Endothelial cell of umbilical vein (primary cell): Measurements from ENCODE around the gene DUSP22. TPM values are rescaled to one million over a fixed set of nuclear protein-coding genes. Genes with fewer than 3 reads are reported as not detected.

ENCODE experiments used
- BruUV-seq: library from RNA; stranded (reverse); fragments of 400-500 nt; replicated peaks from 2 replicates; lab custom pipeline; 2021; lab: Mats Ljungman, UMichigan
- CTCF ChIA-PET: fragments of 300-600, 350-600 bp; sonication (Branson Sonifier 250); formaldehyde crosslinking; loops from one replicate; lab custom pipeline; 2021; ENCODE audit warnings: antibody characterized with exemption, inconsistent platforms; lab: Charles Lee
- POLR2A ChIA-PET: fragments of 300-600, 350-600 bp; sonication (Branson Sonifier 250); formaldehyde crosslinking; loops from one replicate; lab custom pipeline; 2021; ENCODE audit warnings: antibody characterized with exemption, inconsistent platforms; lab: Charles Lee
- DNase-seq: peaks from one replicate; pipeline ENCODE4 v3.0.0-alpha.2; 2011; ENCODE audit warnings: low read depth, low spot score
- FAIRE-seq: peaks from 2 replicates; lab custom pipeline; 2011; peaks lifted over from hg19 to GRCh38; lab: Jason Lieb, UNC
- H2AFZ ChIP-seq: 2 replicates; pipeline ENCODE4 v1.6.0; 2012; ENCODE audit warnings: low read depth, low read length, control low read depth, inconsistent platforms
- H3K27ac ChIP-seq: 2 replicates; pipeline ENCODE4 v1.5.1; 2011; ENCODE audit warnings: low read depth, mild to moderate bottlenecking, control low read depth, low read length, moderate library complexity; ENCODE audit not compliant: insufficient read depth
- H3K27me3 ChIP-seq, 2 experiments: 2 replicates each; pipeline versions ENCODE4 v1.6.0 to v1.6.1; 2011; ENCODE audit warnings: low read length in 2 of 2, mixed read lengths in 1 of 2; ENCODE audit not compliant: control insufficient read depth in 2 of 2, insufficient read depth in 2 of 2
- H3K36me3 ChIP-seq, 2 experiments: 2 replicates in 1 of 2; 3 replicates in 1 of 2; pipeline ENCODE4 v1.5.1; 2011; ENCODE audit warnings: low read length in 2 of 2, mild to moderate bottlenecking in 1 of 2, moderate library complexity in 1 of 2; ENCODE audit not compliant: control insufficient read depth in 2 of 2, insufficient read depth in 2 of 2; ENCODE audit errors: extremely low read depth in 1 of 2
- H3K4me1 ChIP-seq: 3 replicates; pipeline ENCODE4 v1.5.1; 2011; ENCODE audit warnings: mild to moderate bottlenecking, low read length; ENCODE audit not compliant: control insufficient read depth, insufficient read depth; ENCODE audit errors: extremely low read depth
- H3K4me2 ChIP-seq: 2 replicates; pipeline ENCODE4 v1.6.1; 2011; ENCODE audit warnings: low read length, control low read depth, mixed read lengths; ENCODE audit not compliant: insufficient read depth
- H3K4me3 ChIP-seq, 3 experiments: fragments of 200-600 bp in 1 of 3; sonication (generic), shearing (Covaris generic) in 1 of 3; replicated peaks in 1 of 3; 2 replicates each; pipeline ENCODE4 v1.5.1; 2011 to 2016; ENCODE audit warnings: control low read depth in 3 of 3, low read length in 3 of 3, mild to moderate bottlenecking in 2 of 3, inconsistent platforms in 1 of 3, low read depth in 1 of 3, moderate library complexity in 1 of 3; ENCODE audit not compliant: insufficient read depth in 1 of 3
- H3K79me2 ChIP-seq: 2 replicates; pipeline ENCODE4 v1.6.0; 2012; ENCODE audit warnings: low read length, inconsistent platforms; ENCODE audit not compliant: control insufficient read depth, insufficient read depth
- H3K9ac ChIP-seq: replicated peaks from 2 replicates; pipeline ENCODE3; 2011; ENCODE audit warnings: low read length, control low read depth; ENCODE audit not compliant: insufficient read depth; ENCODE audit errors: extremely low read depth
- H3K9me1 ChIP-seq: replicated peaks from 3 replicates; pipeline ENCODE4 v1.6.0; 2011; ENCODE audit warnings: mild to moderate bottlenecking, low read length; ENCODE audit not compliant: control insufficient read depth, insufficient read depth; ENCODE audit errors: extremely low read depth
- H3K9me3 ChIP-seq: replicated peaks from 2 replicates; pipeline ENCODE4 v1.5.1; 2012; ENCODE audit warnings: low read length, inconsistent platforms; ENCODE audit not compliant: control insufficient read depth, insufficient read depth
- H4K20me1 ChIP-seq: replicated peaks from 2 replicates; pipeline ENCODE3; 2011; ENCODE audit warnings: mild to moderate bottlenecking, low read length; ENCODE audit not compliant: control insufficient read depth, insufficient read depth; ENCODE audit errors: extremely low read depth
- CTCF ChIP-seq, 2 donors: IDR thresholded peaks; 1 replicate in 1 of 2; 2 replicates in 1 of 2; pipeline ENCODE4 v1.5.1; 2011; ENCODE audit warnings: low read length in 2 of 2, mild to moderate bottlenecking in 2 of 2, moderate library complexity in 2 of 2, control low read depth in 1 of 2, inconsistent platforms in 1 of 2, low read depth in 1 of 2; ENCODE audit not compliant: insufficient read depth in 1 of 2; ENCODE audit errors: extremely low read depth in 1 of 2
- EZH2 ChIP-seq: IDR thresholded peaks from 2 replicates; pipeline ENCODE4 v1.6.1; 2012; ENCODE audit warnings: borderline replicate concordance, low read depth, mild to moderate bottlenecking, moderate library complexity, low read length, inconsistent platforms; ENCODE audit not compliant: severe bottlenecking
- FOS ChIP-seq: IDR thresholded peaks from 2 replicates; pipeline ENCODE4 v1.6.1; 2011; ENCODE audit warnings: mild to moderate bottlenecking, low read length, moderate library complexity, borderline replicate concordance; ENCODE audit not compliant: insufficient read depth
- GATA2 ChIP-seq: IDR thresholded peaks from 2 replicates; pipeline ENCODE4 v1.7.0; 2011; ENCODE audit warnings: low read depth, mild to moderate bottlenecking, moderate library complexity, mixed read lengths, low read length; ENCODE audit not compliant: insufficient read length, insufficient read depth
- JUN ChIP-seq: IDR thresholded peaks from 2 replicates; pipeline ENCODE4 v1.6.1; 2011; ENCODE audit warnings: borderline replicate concordance, low read depth; ENCODE audit not compliant: insufficient read length, insufficient read depth
- MAX ChIP-seq: IDR thresholded peaks from 2 replicates; pipeline ENCODE4 v1.6.1; 2011; ENCODE audit not compliant: insufficient read depth, insufficient read length
- MYC ChIP-seq: IDR thresholded peaks from one replicate; pipeline ENCODE4 v1.6.1; 2011; ENCODE audit warnings: mild to moderate bottlenecking, low read depth, low read length
- POLR2A ChIP-seq: IDR thresholded peaks from 2 replicates; pipeline ENCODE4 v1.6.1; 2012; ENCODE audit warnings: low read depth, mild to moderate bottlenecking, control low read depth, low read length
- POLR2AphosphoS5 ChIP-seq: IDR thresholded peaks from 2 replicates; pipeline ENCODE4 v1.6.1; 2012; ENCODE audit warnings: low read depth, mild to moderate bottlenecking, control low read depth, low read length, moderate library complexity; ENCODE audit not compliant: insufficient read depth
- dilution Hi-C: fragments of 300-500 bp; cut with MboI; formaldehyde crosslinking; loops from one replicate; pipeline ENCODE4 v1.15.0; 2019; ENCODE audit warnings: low sequenced_read_pairs; ENCODE audit not compliant: extremely low pct_ligation_motif_present
- intact Hi-C: fragments of 100-400 bp; cut with micrococcal nuclease; formaldehyde crosslinking; loops from one replicate; pipeline ENCODE4 v1.10.0; 2022
- polyA plus RNA-seq, 4 experiments: library from polyadenylated mRNA; depleted of rRNA in 3 of 4; stranded (reverse) in 3 of 4; unstranded in 1 of 4; fragments of >200 nt; gene quantifications; 2 replicates each; pipeline versions ENCODE4 v1.2.1 to v1.2.3, GENCODE V29; 2011 to 2012; ENCODE audit warnings: missing spikeins in 1 of 4
- total RNA-seq: library from RNA; stranded (reverse); gene quantifications from 2 replicates; pipeline ENCODE4 v1.2.3, GENCODE V29; 2021

DUSP22 gene
- total and polyA plus RNA-seq, 2 donors (not counting 3 experiments of a cell fraction or from before 2014, with no cell fraction given): 23.2 to 33.9 TPM

- Histone ChIP-seq H3K9ac (no peak overlapping the region), H2AFZ (no peak overlapping the region), H3K4me2 (no peak overlapping the region), H3K79me2 (no peaks in the 10 kb centered on the region), H3K4me3 (no peak overlapping the region), H3K9me3 (no peaks in the 10 kb centered on the region), H3K27ac (no peak overlapping the region), H4K20me1 (no peaks in the 10 kb centered on the region), H3K27me3 (no peaks in the 10 kb centered on the region), H3K4me1 (no peaks in the 10 kb centered on the region), H3K9me1 (no peaks in the 10 kb centered on the region), H3K36me3 (no peaks in the 10 kb centered on the region)
- no TSS peak for BruUV-seq
- DNase-seq: no peak
- dilution Hi-C loops: no loop called here
- intact Hi-C loops: no loop called here
- no peak for FAIRE-seq
- ChIA-PET POLR2A (no interaction called here), CTCF (no interaction called here)
- TF ChIP-seq GATA2 (no peak), JUN (no peak), EZH2 (no peak), FOS (no peak), POLR2A (no peak), POLR2AphosphoS5 (no peak), CTCF (IDR thresholded peaks at IDR 0.05; ENCODE audit: extremely low read depth in 1 of 2, insufficient read depth in 1 of 2, low read depth in 1 of 2, low read length in 2 of 2) (no peak), MAX (no peak), MYC (no peak)
Observed at GRCh38 chr6:257774-258173, 34.5 kb upstream of the DUSP22 start.
